ENCODE data around the gene PRRG1.
"Not testable (repeated sequence)": the region's sequence is repeated elsewhere in the genome, so short reads cannot be mapped to it uniquely, and the experiment has no call there.

PRRG1 gene

GRCh38 chrX:37349221-37350033, at the start of gene PRRG1:
Gene PRRG1 (plus strand): TSS chrX:37349364. CDS start chrX:37406250, 56,886 bp downstream.
- DNase-seq, result peak in 57 of 58 donors; percentile 2 to 85 (median 70)

DNA sequence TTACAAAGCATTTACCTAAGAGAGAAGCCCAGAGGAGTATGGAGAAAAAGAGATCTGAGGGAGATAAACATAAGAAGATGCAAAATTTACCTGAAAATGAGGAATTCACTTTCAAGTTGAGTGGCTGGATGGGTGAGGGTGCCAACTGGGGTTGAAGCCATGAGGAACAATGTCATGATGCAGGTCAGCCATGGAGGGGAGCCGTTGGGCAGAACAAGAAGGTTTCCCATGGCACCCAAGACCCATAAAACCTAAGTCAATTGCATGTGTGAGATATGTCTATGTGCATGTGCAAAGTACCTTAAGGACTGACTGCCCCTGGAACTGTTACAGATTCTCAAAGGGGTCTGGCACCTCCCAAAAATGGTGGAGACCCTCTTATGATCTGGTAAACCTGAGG, 46.6 kb upstream of the PRRG1 start:
- DNase-seq, result peak in 7 of 58 donors; percentile 0 to 3 (median 0)

- not testable (repeated sequence) for DNase-seq
These were observed 43.9 kb upstream of the PRRG1 start for GRCh38 chrX:37305238-37305637.

DNA sequence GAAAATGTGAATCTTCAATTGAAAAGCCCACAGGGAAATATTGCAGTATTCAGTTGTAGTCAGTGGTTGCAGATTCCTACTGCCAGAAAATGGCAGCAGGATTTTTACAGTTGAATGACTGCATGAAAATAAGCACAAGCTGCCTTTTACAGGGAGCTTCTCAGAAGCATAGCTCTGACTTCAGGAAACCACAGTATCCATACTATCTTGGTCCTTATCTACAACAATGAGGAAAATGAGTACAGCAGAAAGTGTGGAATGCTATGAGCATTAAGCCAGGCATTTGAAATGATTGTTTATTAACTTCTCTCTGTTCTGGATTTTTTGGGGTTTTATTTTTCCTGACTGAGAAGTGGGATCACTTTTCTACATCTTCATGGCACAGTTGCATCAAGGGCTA, 34.6 kb upstream of the PRRG1 start:
- no peak for DNase-seq

- DNase-seq, result no peak
These were observed 33.5 kb upstream of the PRRG1 start for GRCh38 chrX:37315511-37316248.

DNA sequence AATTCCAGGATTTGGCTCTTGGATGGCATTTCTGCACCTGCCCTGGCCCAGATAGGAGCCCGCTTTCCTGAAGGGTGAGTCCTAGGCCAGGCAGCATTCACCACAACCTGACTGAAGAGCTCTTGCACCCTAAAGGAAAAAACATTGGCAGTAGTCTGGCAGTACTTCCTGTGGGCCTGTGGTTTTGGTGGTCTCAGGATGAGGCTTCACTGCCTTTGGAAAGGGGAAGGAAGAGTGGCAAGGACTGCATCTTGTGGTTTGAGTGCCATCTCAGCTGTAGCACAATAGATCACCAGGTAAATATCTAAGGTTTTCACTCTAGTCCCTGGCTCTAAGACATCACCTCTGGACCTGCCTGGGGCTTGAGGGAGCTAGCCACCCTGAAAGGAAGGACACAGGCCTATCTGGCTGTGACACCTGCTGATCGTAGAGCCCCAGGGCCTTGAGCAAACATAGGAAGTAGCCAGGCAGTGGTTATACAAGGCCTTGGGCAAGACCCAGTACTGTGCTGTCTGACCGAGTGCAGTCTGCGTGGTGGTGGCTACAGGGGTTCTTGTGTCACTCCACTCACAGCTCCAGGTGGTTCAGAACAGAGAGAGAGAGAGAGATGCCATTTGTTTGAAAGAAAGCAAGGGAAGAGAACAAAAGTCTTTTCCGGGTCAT, 28.5 kb upstream of the PRRG1 start:
- DNase-seq, result no peak

DNA sequence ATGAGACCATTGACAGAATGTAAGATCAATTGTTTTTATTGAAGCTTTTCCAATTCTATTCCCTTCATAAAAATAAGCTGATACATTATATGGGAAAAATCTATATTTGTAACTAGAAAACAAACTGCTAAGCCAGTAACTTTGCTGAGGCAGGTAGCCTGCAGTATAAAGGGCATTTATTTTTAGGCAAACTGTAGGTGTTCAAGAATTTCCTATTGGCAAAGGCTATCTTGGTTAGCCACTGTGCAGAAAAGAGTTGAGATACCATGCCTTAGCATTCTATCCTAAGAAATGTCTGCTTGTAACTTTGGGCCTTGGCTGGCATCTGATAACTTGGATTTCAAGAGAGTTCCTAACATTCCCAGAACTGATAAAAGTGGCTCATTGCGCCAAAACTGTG, 18.5 kb upstream of the PRRG1 start:
- DNase-seq, result no peak

- peak in 1 of 58 donors; percentile 48 for DNase-seq
These were observed 17.6 kb upstream of the PRRG1 start for GRCh38 chrX:37331546-37331945.

- DNase-seq, result no peak
These were observed 17.1 kb upstream of the PRRG1 start for GRCh38 chrX:37332055-37332454.

DNA sequence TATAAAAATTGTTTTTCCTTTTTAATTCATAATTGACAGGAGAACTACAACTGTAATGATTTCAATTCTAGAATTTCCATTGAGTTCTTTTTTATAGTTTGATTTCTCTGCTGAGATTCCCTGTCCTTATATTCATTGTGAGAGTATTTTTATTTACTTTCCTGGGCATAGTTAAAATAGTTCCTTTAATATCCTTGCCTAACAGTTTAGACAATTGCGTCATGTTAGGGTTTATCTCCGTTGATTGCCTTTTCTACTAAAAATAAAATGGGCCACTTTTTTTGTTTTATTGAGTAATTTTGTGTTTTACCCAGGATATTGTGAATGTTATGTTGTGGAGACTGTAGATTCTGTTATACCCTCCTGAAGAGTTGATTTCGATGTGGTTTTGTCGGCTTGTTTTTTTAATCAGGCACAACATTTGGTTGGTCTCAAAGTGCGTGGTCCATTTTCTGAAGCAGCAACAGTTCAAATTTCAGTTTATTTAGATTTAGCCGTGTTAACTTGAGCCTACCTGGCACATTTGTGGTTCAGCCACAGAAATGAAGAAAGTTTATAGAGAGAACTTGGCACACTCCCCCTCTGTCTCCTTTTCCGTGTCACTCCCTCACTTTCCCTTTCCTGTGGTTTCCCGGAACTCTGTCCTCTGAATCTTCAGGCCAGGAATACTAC, 16.0 kb upstream of the PRRG1 start:
- no peak for DNase-seq

GRCh38 chrX:37347420-37347819, 1.7 kb upstream of the PRRG1 start:
- DNase-seq, result no peak

- DNase-seq, result peak in 1 of 58 donors; percentile 35
These were observed 763 bp upstream of the PRRG1 start for GRCh38 chrX:37348231-37348970.

DNA sequence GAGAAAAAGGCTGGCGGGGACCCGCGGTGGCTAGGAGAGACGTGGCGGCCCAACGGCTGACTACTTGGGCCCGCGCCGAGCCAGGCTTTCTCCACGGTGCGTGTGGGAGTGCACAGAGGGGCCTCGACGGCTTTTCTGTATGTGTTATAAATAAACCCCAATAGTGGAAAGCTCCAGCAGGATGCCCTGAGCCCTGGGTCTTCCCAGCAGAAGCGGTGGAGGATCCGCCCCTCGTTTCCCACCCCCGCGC, 268 bp upstream of the PRRG1 start:
- DNase-seq, result peak in 2 of 58 donors; percentile 35 to 40

- DNase-seq, result peak in 1 of 58 donors; percentile 53
These were observed 836 bp downstream of the PRRG1 start for GRCh38 chrX:37350034-37350365.

DNA sequence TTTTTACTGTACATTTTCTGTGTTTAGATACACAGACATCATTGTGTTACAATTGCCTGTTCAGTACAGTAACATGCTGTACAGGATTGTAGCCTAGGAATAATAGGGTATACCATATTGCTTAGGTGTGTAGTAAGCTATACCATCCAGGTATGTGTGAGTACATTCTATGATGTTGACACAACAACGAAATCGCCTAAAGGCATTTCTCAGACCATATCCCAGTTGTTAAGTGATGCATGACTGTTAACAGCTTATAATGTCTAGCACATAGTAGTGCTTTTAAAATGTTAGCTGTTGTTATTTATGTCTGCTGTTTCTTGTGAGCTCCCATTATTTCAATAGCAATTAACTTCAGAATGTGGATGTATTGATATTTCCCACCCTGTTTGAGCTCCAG, 4.5 kb downstream of the PRRG1 start:
- DNase-seq, result no peak

GRCh38 chrX:37357436-37357835, 8.3 kb downstream of the PRRG1 start:
- no peak for DNase-seq

GRCh38 chrX:37361596-37361995, 12.4 kb downstream of the PRRG1 start:
- peak in 1 of 58 donors; percentile 6 for DNase-seq

- no peak for DNase-seq
These were observed 15.5 kb downstream of the PRRG1 start for GRCh38 chrX:37364666-37365065.

- no peak for DNase-seq
These were observed 18.8 kb downstream of the PRRG1 start for GRCh38 chrX:37367946-37368345.

DNA sequence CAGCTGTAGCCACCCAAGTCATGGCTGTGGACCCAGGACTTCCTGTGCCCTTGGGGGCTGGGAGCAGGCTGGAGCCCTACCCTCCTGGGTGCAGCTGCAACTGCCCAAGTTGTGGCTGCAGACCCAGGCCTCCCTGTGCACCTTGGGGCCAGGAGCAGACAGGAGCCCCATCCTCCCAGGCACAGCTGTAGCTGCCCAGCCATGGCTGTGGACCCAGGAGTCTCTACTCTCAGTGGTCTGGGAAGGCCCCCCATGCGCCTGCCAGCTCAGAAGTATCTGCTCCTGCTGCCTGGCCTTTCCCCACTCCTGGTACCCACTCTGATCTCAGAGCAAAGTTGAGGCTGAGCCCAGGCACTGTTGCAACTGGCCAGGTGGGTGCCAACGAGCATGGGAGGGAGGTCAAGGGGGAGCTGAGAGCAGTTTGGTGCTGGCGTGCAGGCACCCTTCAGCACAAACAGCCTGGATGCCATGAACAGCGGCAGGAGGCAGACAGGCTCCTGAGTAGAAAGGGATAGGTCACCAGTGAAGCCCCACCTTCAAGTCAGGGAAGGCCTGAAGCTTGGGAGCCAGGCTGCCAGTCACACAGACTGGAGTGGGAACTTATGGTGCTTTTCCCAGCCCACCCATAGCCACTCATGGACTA, 21.5 kb downstream of the PRRG1 start:
- DNase-seq, result no peak

GRCh38 chrX:37371578-37371991, 22.4 kb downstream of the PRRG1 start:
- peak in 1 of 58 donors; percentile 0 for DNase-seq

Measured in anterior cingulate cortex (tissue), 58 donors.